HEK293 (cell line): ENCODE measurements around the gene PTK7.

ENCODE experiments used
- CTCF ChIA-PET: fragments of 350-600 bp; formaldehyde crosslinking; extraction: SDS; loops from one replicate; lab custom pipeline; 2021; ENCODE audit warnings: antibody characterized with exemption; lab: Yijun Ruan, JAX
- POLR2A ChIA-PET: fragments of 300-600 bp; formaldehyde crosslinking; extraction: SDS; loops from one replicate; lab custom pipeline; 2020; ENCODE audit warnings: antibody characterized with exemption, inconsistent platforms; lab: Yijun Ruan, JAX
- H3K27ac ChIP-seq: fragments of 200-500 bp; sonication (Bioruptor generic); 2 replicates; pipeline ENCODE4 v1.5.1; 2014; ENCODE audit warnings: low read depth, low read length, control low read depth, inconsistent platforms; ENCODE audit errors: extremely low read depth
- H3K36me3 ChIP-seq, 2 experiments: fragments of 200-500 bp in 1 of 2; sonication (Bioruptor generic) in 1 of 2; 1 replicate in 1 of 2; 2 replicates in 1 of 2; pipeline ENCODE4 v1.5.1; 2014 to 2017; ENCODE audit warnings: inconsistent platforms in 2 of 2, low read length in 2 of 2; ENCODE audit not compliant: control insufficient read depth in 2 of 2, insufficient read depth in 1 of 2
- H3K4me1 ChIP-seq: fragments of 200-500 bp; sonication (Bioruptor generic); 2 replicates; pipeline ENCODE4 v1.5.1; 2014; ENCODE audit warnings: mild to moderate bottlenecking, low read length, inconsistent platforms; ENCODE audit not compliant: control insufficient read depth, insufficient read depth
- H3K4me3 ChIP-seq: 2 replicates; pipeline ENCODE4 v1.5.1; 2011; ENCODE audit warnings: low read depth, mild to moderate bottlenecking, control low read depth, low read length, moderate library complexity
- H3K9me3 ChIP-seq: fragments of 200-500 bp; sonication (Bioruptor generic); 2 replicates; pipeline ENCODE4 v1.5.1; 2014; ENCODE audit warnings: low read depth, low read length, inconsistent platforms; ENCODE audit not compliant: control insufficient read depth, insufficient read depth
- PATZ1 ChIP-seq: fragments of 450-650 bp; formaldehyde crosslinking; IDR thresholded peaks from 2 replicates; pipeline ENCODE4 v1.5.1; 2016; ENCODE audit warnings: missing biosample characterization, missing genetic modification characterization
- PRDM10 ChIP-seq: fragments of 450-650 bp; formaldehyde crosslinking; IDR thresholded peaks from 2 replicates; pipeline ENCODE4 v1.5.1; 2016; ENCODE audit warnings: missing biosample characterization, missing genetic modification characterization
- RBAK ChIP-seq: fragments of 450-650 bp; formaldehyde crosslinking; IDR thresholded peaks from 2 replicates; pipeline ENCODE4 v1.5.1; 2016; ENCODE audit warnings: missing biosample characterization, missing genetic modification characterization
- SP2 ChIP-seq: fragments of 450-650 bp; formaldehyde crosslinking; IDR thresholded peaks from 2 replicates; pipeline ENCODE4 v1.5.1; 2016; ENCODE audit warnings: missing biosample characterization, missing genetic modification characterization
- ZBTB48 ChIP-seq: fragments of 450-650 bp; formaldehyde crosslinking; IDR thresholded peaks from 2 replicates; pipeline ENCODE4 v1.5.1; 2016; ENCODE audit warnings: missing biosample characterization, missing genetic modification characterization
- ZFHX2 ChIP-seq: fragments of 450-650 bp; formaldehyde crosslinking; conservative IDR thresholded peaks from 2 replicates; pipeline ENCODE4 v1.5.1; 2016; ENCODE audit warnings: missing biosample characterization, missing genetic modification characterization
- ZIC2 ChIP-seq: fragments of 450-650 bp; formaldehyde crosslinking; IDR thresholded peaks from 2 replicates; pipeline ENCODE4 v1.5.1; 2016; ENCODE audit warnings: missing biosample characterization, missing genetic modification characterization
- ZNF146 ChIP-seq: fragments of 450-650 bp; formaldehyde crosslinking; IDR thresholded peaks from 2 replicates; pipeline ENCODE4 v1.5.1; 2016; ENCODE audit warnings: missing biosample characterization, missing genetic modification characterization
- ZNF19 ChIP-seq: fragments of 450-650 bp; formaldehyde crosslinking; IDR thresholded peaks from 2 replicates; pipeline ENCODE4; 2016; ENCODE audit warnings: missing biosample characterization, missing genetic modification characterization, low read depth
- ZNF2 ChIP-seq: fragments of 450-650 bp; formaldehyde crosslinking; IDR thresholded peaks from 2 replicates; pipeline ENCODE4 v1.5.1; 2016; ENCODE audit warnings: missing biosample characterization, missing genetic modification characterization
- ZNF202 ChIP-seq: fragments of 450-650 bp; formaldehyde crosslinking; IDR thresholded peaks from 2 replicates; pipeline ENCODE4 v1.5.1; 2016; ENCODE audit warnings: missing biosample characterization, missing genetic modification characterization, borderline replicate concordance
- ZNF214 ChIP-seq: fragments of 450-650 bp; formaldehyde crosslinking; IDR thresholded peaks from 2 replicates; pipeline ENCODE4 v1.5.1; 2017; ENCODE audit warnings: missing biosample characterization, mild to moderate bottlenecking, missing genetic modification characterization, borderline replicate concordance
- ZNF223 ChIP-seq: fragments of 450-650 bp; formaldehyde crosslinking; IDR thresholded peaks from 2 replicates; pipeline ENCODE4 v1.5.1; 2016; ENCODE audit warnings: missing biosample characterization, missing genetic modification characterization
- ZNF311 ChIP-seq: fragments of 450-650 bp; formaldehyde crosslinking; IDR thresholded peaks from 2 replicates; pipeline ENCODE4 v1.5.1; 2017; ENCODE audit warnings: missing biosample characterization, missing genetic modification characterization, borderline replicate concordance
- ZNF423 ChIP-seq: fragments of 450-650 bp; formaldehyde crosslinking; IDR thresholded peaks from 2 replicates; pipeline ENCODE4 v1.5.1; 2016; ENCODE audit warnings: missing biosample characterization, missing genetic modification characterization
- ZNF48 ChIP-seq: fragments of 450-650 bp; formaldehyde crosslinking; IDR thresholded peaks from 2 replicates; pipeline ENCODE4 v1.5.1; 2016; ENCODE audit warnings: missing biosample characterization, missing genetic modification characterization
- ZNF501 ChIP-seq: fragments of 450-650 bp; formaldehyde crosslinking; IDR thresholded peaks from 2 replicates; pipeline ENCODE4 v1.5.1; 2016; ENCODE audit warnings: missing biosample characterization, missing genetic modification characterization
- ZNF529 ChIP-seq: fragments of 450-650 bp; formaldehyde crosslinking; IDR thresholded peaks from 2 replicates; pipeline ENCODE4 v1.5.1; 2017; ENCODE audit warnings: missing genetic modification characterization, missing biosample characterization; ENCODE audit not compliant: insufficient replicate concordance
- ZNF596 ChIP-seq: fragments of 450-650 bp; IDR thresholded peaks from 2 replicates; pipeline ENCODE4 v1.5.0; 2018; ENCODE audit warnings: missing biosample characterization, mild to moderate bottlenecking, missing genetic modification characterization, moderate library complexity
- ZNF610 ChIP-seq: fragments of 450-650 bp; formaldehyde crosslinking; IDR thresholded peaks from 2 replicates; pipeline ENCODE4 v1.5.1; 2016; ENCODE audit warnings: missing biosample characterization, missing genetic modification characterization, borderline replicate concordance
- ZNF623 ChIP-seq: fragments of 450-650 bp; formaldehyde crosslinking; IDR thresholded peaks from 2 replicates; pipeline ENCODE4 v1.5.1; 2016; ENCODE audit warnings: missing biosample characterization, missing genetic modification characterization
- ZNF658 ChIP-seq: fragments of 450-650 bp; formaldehyde crosslinking; IDR thresholded peaks from 2 replicates; pipeline ENCODE4; 2016; ENCODE audit warnings: missing biosample characterization, missing genetic modification characterization
- ZNF677 ChIP-seq: fragments of 450-650 bp; IDR thresholded peaks from 2 replicates; pipeline ENCODE4 v1.5.0; 2018; ENCODE audit warnings: missing biosample characterization, mild to moderate bottlenecking, missing genetic modification characterization, moderate library complexity
- ZNF692 ChIP-seq: fragments of 450-650 bp; formaldehyde crosslinking; IDR thresholded peaks from 2 replicates; pipeline ENCODE4 v1.5.1; 2016; ENCODE audit warnings: missing biosample characterization, missing genetic modification characterization
- ZNF701 ChIP-seq: fragments of 450-650 bp; formaldehyde crosslinking; IDR thresholded peaks from 2 replicates; pipeline ENCODE4 v1.5.1; 2016; ENCODE audit warnings: missing biosample characterization, missing genetic modification characterization
- ZNF704 ChIP-seq: fragments of 450-650 bp; formaldehyde crosslinking; IDR thresholded peaks from 2 replicates; pipeline ENCODE4 v1.5.1; 2016; ENCODE audit warnings: missing biosample characterization, missing genetic modification characterization
- ZNF768 ChIP-seq: fragments of 450-650 bp; formaldehyde crosslinking; IDR thresholded peaks from 2 replicates; pipeline ENCODE4 v1.5.1; 2018; ENCODE audit warnings: missing biosample characterization, mild to moderate bottlenecking, missing genetic modification characterization
- ZNF791 ChIP-seq: fragments of 450-650 bp; formaldehyde crosslinking; IDR thresholded peaks from 2 replicates; pipeline ENCODE4 v1.5.1; 2016; ENCODE audit warnings: missing biosample characterization, missing genetic modification characterization
- ZNF792 ChIP-seq: fragments of 450-650 bp; formaldehyde crosslinking; IDR thresholded peaks from 2 replicates; pipeline ENCODE4 v1.5.1; 2016; ENCODE audit warnings: missing biosample characterization, missing genetic modification characterization
- ZSCAN30 ChIP-seq: fragments of 450-650 bp; IDR thresholded peaks from 2 replicates; pipeline ENCODE4 v1.5.1; 2018; ENCODE audit warnings: missing biosample characterization, mild to moderate bottlenecking, missing genetic modification characterization, moderate library complexity

The PTK7 gene

GRCh38 chr6:43075670-43076463 is at the start of gene PTK7:
PTK7 (plus strand) TSS chr6:43076314; CDS start chr6:43076489, 175 bp downstream.
- Histone ChIP-seq H3K9me3 (no peaks in the 10 kb centered on the region), H3K27ac (peak within 1 kb of the TSS; percentile 87), H3K4me1 (peaks cover 14% of the 10 kb centered on the region), H3K4me3 (peak within 1 kb of the TSS; percentile 88), H3K36me3 (peaks cover 3 to 34% of the 10 kb centered on the region in 2 experiments; a peak in 2 of 3 replicates)
- ChIA-PET CTCF (interaction anchor here (0.6 to 7.6 kb wide), 6 partner anchors 17 to 211 kb away, joined by 3 to 83 read pairs (median 6); partner anchors contain the start of genes KLC4 and MRPL2), POLR2A (interaction anchor here (0.6 to 2.6 kb wide), 27 partner anchors 11 to 379 kb away, joined by 3 to 31 read pairs (median 4); partner anchors contain the start of genes BICRAL, CNPY3, CUL7 and KLC4)
- no peak for TF ChIP-seq ZNF202 (tag by site-specific recombination)
- TF ChIP-seq PRDM10 (tag by site-specific recombination) = peak; percentile 90
- peak; percentile 70; the same call in 1 of the 2 replicates for TF ChIP-seq ZBTB48 (tag by site-specific recombination)
- no peak for TF ChIP-seq ZNF2
- no peak for TF ChIP-seq ZNF610 (tag by site-specific recombination)
- no peak for TF ChIP-seq ZNF701 (tag by site-specific recombination)
- TF ChIP-seq ZNF423 (tag by site-specific recombination) = no peak
- no peak for TF ChIP-seq ZNF704 (tag by site-specific recombination)
- no peak for TF ChIP-seq ZNF529 (tag by site-specific recombination)
- TF ChIP-seq ZNF311 (tag by site-specific recombination) = no peak
- no peak for TF ChIP-seq ZNF48 (tag by site-specific recombination)
- peak; percentile 21; the same call in 1 of the 2 replicates for TF ChIP-seq PATZ1 (tag by site-specific recombination)
- TF ChIP-seq ZNF19 (tag by site-specific recombination) = no peak
- no peak for TF ChIP-seq ZNF223 (tag by site-specific recombination)
- peak; percentile 32 for TF ChIP-seq ZIC2 (tag by site-specific recombination)
- no peak for TF ChIP-seq ZSCAN30
- no peak for TF ChIP-seq RBAK
- no peak for TF ChIP-seq ZNF146 (tag by site-specific recombination)
- peak; percentile 47 for TF ChIP-seq SP2 (tag by site-specific recombination)
- TF ChIP-seq ZNF658 (tag by site-specific recombination) = no peak
- no peak for TF ChIP-seq ZNF214
- TF ChIP-seq ZNF596 (tag by site-specific recombination) = peak; percentile 47
- TF ChIP-seq ZNF768 (tag by site-specific recombination) = no peak
- TF ChIP-seq ZNF791 (tag by site-specific recombination) = no peak
- no peak for TF ChIP-seq ZNF792 (tag by site-specific recombination)
- TF ChIP-seq ZNF692 (tag by site-specific recombination) = peak; percentile 96
- TF ChIP-seq ZNF501 (tag by site-specific recombination) = no peak
- TF ChIP-seq ZNF623 (tag by site-specific recombination) = no peak
- TF ChIP-seq ZNF677 = no peak
- TF ChIP-seq ZFHX2 (tag by site-specific recombination) = 0 out of 2 replicates have a peak, but pooled peaks have one; percentile 6
